Left lung (tissue), 10 donors: ENCODE results near the gene WSB2. TPM values are rescaled to one million over a fixed set of nuclear protein-coding genes. Genes with fewer than 3 reads are reported as not detected.
A peak's percentile ranks its signal among the peaks of the same experiment; 100 is the strongest.

Experiments
- ATAC-seq: fragments of 200-7000 bp; cut with Tn5 transposase; one replicate; pipeline ENCODE4 v1.9.1; 2020; ENCODE audit warnings: moderate library complexity
- DNase-seq, 4 donors: peaks; one replicate each; pipeline ENCODE4 v3.0.0-alpha.2; 2013 to 2020
- H3K27ac ChIP-seq, 2 donors: fragments of 200-600 bp; sonication (generic) in 1 of 2; one replicate each; pipeline versions ENCODE4 v1.5.0 to v1.8.0; 2020 to 2021
- H3K27me3 ChIP-seq, 2 donors: fragments of 200-600 bp; sonication (generic) in 1 of 2; one replicate each; pipeline versions ENCODE4 v1.5.0 to v1.8.0; 2020 to 2021
- H3K36me3 ChIP-seq, 2 donors: fragments of 200-600 bp; sonication (generic) in 1 of 2; one replicate each; pipeline versions ENCODE4 v1.5.0 to v1.8.0; 2020 to 2021
- H3K4me1 ChIP-seq, 2 donors: fragments of 200-600 bp; one replicate each; pipeline ENCODE4 v1.8.0; 2021
- H3K4me3 ChIP-seq, 2 donors: fragments of 200-600 bp; sonication (generic) in 1 of 2; one replicate each; pipeline versions ENCODE4 v1.5.0 to v1.8.0; 2020 to 2021; ENCODE audit warnings: mild to moderate bottlenecking in 1 of 2
- H3K9me3 ChIP-seq, 2 donors: fragments of 200-600 bp; sonication (generic) in 1 of 2; one replicate each; pipeline versions ENCODE4 v1.5.0 to v1.8.0; 2020 to 2021
- CTCF ChIP-seq, 2 donors: fragments of 200-600 bp; sonication (generic) in 1 of 2; IDR thresholded peaks; one replicate each; pipeline versions ENCODE4 v1.5.0 to v1.8.0; 2021; ENCODE audit warnings: antibody characterized with exemption in 2 of 2
- intact Hi-C, 2 donors: fragments of 100-400 bp; cut with DNase I; formaldehyde crosslinking; loops; one replicate each; pipeline versions ENCODE4 v1.11.2 to v1.14.2; 2022
- polyA plus RNA-seq, 6 donors: library from polyadenylated mRNA; unstranded; fragments of 120-200 nt; gene quantifications; one replicate each; pipeline ENCODE4 v1.2.1, GENCODE V29; 2013; ENCODE audit not compliant: insufficient read length in 6 of 6
- total RNA-seq, 2 donors: library from RNA; stranded (reverse); fragmentation: NEBNext Ultra II Directional; extraction: Animal tissue kit (Norgen Biotek cat#: 25700); gene quantifications; one replicate each; pipeline ENCODE4 v1.2.1, GENCODE V29; 2021
- donor health status: DM: no; HTN: yes; CAD: no.
- donor health status: DM: no; HTN: no; CAD: no.

The WSB2 gene
- total and polyA plus RNA-seq, 8 donors: 52.7 to 129 (median 55.0) TPM

DNA sequence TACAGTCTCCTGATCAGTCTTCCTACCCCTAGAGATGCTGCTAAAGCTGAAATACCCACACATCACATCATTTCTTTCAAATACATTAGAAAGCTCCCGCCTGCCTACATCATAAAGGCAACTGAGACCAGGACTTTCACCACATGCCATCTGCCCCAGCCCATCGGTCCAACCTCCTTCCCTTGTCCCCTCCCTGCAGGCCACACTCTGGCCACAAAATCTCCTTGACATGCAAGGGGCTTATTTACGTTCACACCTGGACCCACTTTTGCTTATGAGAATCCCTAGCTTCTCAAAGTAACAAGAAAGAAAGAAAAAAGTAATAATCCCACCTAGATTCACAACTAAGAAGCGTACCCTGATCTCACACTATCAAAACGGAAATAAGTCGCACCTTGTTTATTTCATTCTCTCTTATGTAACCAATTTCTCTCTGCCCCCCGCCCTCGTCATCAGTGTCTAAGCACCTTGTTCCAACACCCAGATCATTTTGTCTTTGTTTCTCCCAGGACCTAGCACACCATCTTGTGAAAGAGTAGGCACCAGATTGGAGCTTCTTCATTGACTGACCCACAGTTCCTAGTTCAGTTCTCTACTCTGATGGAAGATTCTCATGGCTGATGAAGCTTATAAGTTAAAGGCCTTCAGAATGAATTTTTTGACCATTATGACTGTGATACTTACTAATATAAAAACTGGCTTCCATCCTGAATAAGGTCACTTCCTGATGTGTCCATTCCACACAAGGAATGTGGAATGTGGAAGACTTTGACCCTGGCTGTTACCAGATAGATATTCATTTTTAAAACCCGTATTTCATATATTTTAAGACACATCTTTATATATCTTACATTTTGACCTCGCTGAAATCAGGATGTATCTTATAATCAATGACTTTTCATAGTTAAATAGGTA lies 7.7 kb downstream of the WSB2 start:
- ATAC-seq (no peak), DNase-seq (no peak)
- Histone ChIP-seq H3K9me3 (no peaks in the 10 kb centered on the region), H3K27ac (peak overlapping the region; percentile 38 to 62), H3K36me3 (peaks cover 0 to 42% of the 10 kb centered on the region in 2 donors), H3K4me3 (no peak overlapping the region), H3K27me3 (no peaks in the 10 kb centered on the region), H3K4me1 (peaks cover 20 to 61% of the 10 kb centered on the region in 2 donors)
- no peak for TF ChIP-seq CTCF (IDR thresholded peaks at IDR 0.05)
- intact Hi-C loops: no loop called here

- no peaks in the 10 kb centered on the region for H3K9me3 ChIP-seq
- no peak for TF ChIP-seq CTCF (IDR thresholded peaks at IDR 0.05)
- DNase-seq: peak in 3 of 4 donors; percentile 60 to 76 (median 75)
- peak overlapping the region; percentile 38 to 62 for H3K27ac ChIP-seq
- no peaks in the 10 kb centered on the region for H3K27me3 ChIP-seq
- H3K4me1 ChIP-seq: peaks cover 20 to 61% of the 10 kb centered on the region in 2 donors
- H3K4me3 ChIP-seq: no peak overlapping the region
- H3K36me3 ChIP-seq: peaks cover 0 to 50% of the 10 kb centered on the region in 2 donors
- intact Hi-C loops: no loop called here
- ATAC-seq: peak; percentile 98
Observed at GRCh38 chr12:118052324-118053070, 8.5 kb downstream of the WSB2 start.

DNA sequence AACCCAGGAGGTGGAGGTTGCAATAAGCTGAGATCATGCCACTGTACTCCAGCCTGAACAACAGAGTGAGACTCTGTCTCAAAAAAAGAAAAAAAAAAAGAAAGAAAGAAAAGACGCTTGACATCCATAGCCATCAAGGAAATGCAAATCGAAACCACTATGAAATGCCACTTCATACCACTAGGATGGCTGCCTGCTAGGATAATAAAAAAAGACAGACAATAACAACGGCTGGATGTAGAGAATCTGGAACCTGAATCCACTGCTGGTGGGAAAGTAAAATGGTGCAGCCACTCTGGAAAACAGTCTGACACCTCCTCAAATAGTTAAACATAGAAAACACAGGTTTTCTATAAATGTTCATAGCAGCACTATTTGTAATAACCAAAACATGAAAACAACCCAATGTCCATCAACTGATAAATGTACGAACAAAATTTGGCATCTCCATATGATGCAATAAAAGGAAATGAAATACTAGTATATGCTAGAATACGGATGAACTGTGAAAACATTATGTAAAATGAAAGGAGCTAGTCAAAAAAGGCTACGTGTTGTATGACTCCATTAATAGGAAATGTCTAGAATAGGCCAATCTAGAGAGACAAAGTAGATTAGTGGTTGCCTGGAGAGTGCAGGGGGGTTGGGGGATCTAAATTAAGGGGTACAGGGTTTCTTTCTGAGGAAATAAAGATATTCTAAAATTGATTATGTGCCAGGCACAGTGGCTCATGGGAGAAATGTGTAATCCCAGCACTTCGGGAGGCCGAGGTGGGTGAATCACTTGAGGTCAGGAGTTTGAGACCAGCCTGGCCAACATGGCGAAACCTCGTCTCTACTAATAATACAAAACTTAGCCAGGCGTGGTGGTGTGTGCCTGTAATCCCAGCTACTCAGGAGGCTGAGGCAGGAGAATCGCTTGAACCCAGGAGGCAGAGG lies 9.7 kb downstream of the WSB2 start:
- peaks cover 0 to 60% of the 10 kb centered on the region in 2 donors for H3K36me3 ChIP-seq
- H3K27ac ChIP-seq: peak overlapping the region in 1 of 2 donors; percentile 38
- ATAC-seq (no peak), DNase-seq (no peak)
- no peaks in the 10 kb centered on the region for H3K27me3 ChIP-seq
- no peak overlapping the region for H3K4me3 ChIP-seq
- intact Hi-C loops: no loop called here
- H3K4me1 ChIP-seq: peaks cover 20 to 49% of the 10 kb centered on the region in 2 donors
- H3K9me3 ChIP-seq: no peaks in the 10 kb centered on the region
- no peak for TF ChIP-seq CTCF (IDR thresholded peaks at IDR 0.05)

DNA sequence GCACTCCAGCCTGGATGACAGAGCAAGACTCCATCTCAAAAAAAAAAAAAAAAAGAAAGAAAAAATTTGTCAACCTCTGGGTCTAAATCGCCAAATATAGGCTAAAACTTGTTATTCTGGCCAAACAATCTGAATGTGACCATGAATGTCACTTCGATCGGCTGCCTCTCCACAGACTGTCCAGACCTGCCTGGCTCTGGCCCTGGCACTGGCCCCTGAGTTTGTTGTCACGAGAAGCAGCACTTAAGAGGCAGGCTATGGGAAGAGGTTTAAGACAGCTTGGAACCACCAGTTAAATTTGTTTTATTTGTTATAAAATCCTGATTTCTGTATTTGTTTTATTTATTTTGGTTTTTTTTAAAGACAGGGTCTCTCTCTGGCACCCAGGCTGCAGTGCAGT lies 14.5 kb downstream of the WSB2 start:
- ATAC-seq: no peak
- intact Hi-C loops: no loop called here

More for the DNA sequence above, 14.5 kb downstream of the WSB2 start:
- no peak overlapping the region for H3K27ac ChIP-seq
- H3K36me3 ChIP-seq: peaks cover 0 to 96% of the 10 kb centered on the region in 2 donors
- H3K4me3 ChIP-seq: no peak overlapping the region
- peaks cover 0 to 4% of the 10 kb centered on the region in 2 donors for H3K4me1 ChIP-seq
- TF ChIP-seq CTCF (IDR thresholded peaks at IDR 0.05): no peak
- no peaks in the 10 kb centered on the region for H3K9me3 ChIP-seq
- no peak for DNase-seq
- no peaks in the 10 kb centered on the region for H3K27me3 ChIP-seq
